Stimulated activated CD8-positive, alpha-beta memory T cell treated with anti-CD3 and anti-CD28 coated beads, Interleukin-4, amount 100 ng/mL, for 1 hour (primary cell): ENCODE measurements around the gene ITFG1.
"Not testable (repeated sequence)": the region's sequence is repeated elsewhere in the genome, so short reads cannot be mapped to it uniquely, and the experiment has no call there.

Experiments
- DNase-seq, 2 donors: peaks; one replicate each; pipeline ENCODE4 v3.0.0-alpha.2; 2020; ENCODE audit warnings: low read depth in 2 of 2, low spot score in 1 of 2

The ITFG1 gene

GRCh38 chr16:47342055-47342454, 118.8 kb downstream of the ITFG1 start:
- no peak for DNase-seq

- DNase-seq, result not testable (repeated sequence)
Measured at GRCh38 chr16:47330562-47330961, 130.3 kb downstream of the ITFG1 start.

- DNase-seq, result not testable (repeated sequence)
Measured at GRCh38 chr16:47324309-47324708, 136.6 kb downstream of the ITFG1 start.

- no peak for DNase-seq
Measured at GRCh38 chr16:47323241-47323640, 137.6 kb downstream of the ITFG1 start.

- DNase-seq, result no peak
Measured at GRCh38 chr16:47320546-47321310, 140.1 kb downstream of the ITFG1 start.

GRCh38 chr16:47317465-47318240, 143.2 kb downstream of the ITFG1 start:
- DNase-seq, result no peak

GRCh38 chr16:47316442-47317015, 144.3 kb downstream of the ITFG1 start:
- DNase-seq, result no peak

- no peak for DNase-seq
Measured at GRCh38 chr16:47311738-47312505, 148.9 kb downstream of the ITFG1 start.

GRCh38 chr16:47310792-47311211, 150.1 kb downstream of the ITFG1 start:
- no peak for DNase-seq

- no peak for DNase-seq
Measured at GRCh38 chr16:47309581-47310312, 151.1 kb downstream of the ITFG1 start.

GRCh38 chr16:47308601-47309000, 152.3 kb downstream of the ITFG1 start:
- DNase-seq, result no peak

GRCh38 chr16:47304563-47304962, 156.3 kb downstream of the ITFG1 start:
- no peak for DNase-seq

GRCh38 chr16:47299587-47299986, 161.3 kb downstream of the ITFG1 start:
- DNase-seq, result no peak

- DNase-seq, result no peak
Measured at GRCh38 chr16:47284999-47285398, 175.9 kb downstream of the ITFG1 start.

- DNase-seq, result no peak
Measured at GRCh38 chr16:47278306-47278970, 182.4 kb downstream of the ITFG1 start.

GRCh38 chr16:47276522-47276921, 184.3 kb downstream of the ITFG1 start:
- DNase-seq, result no peak

- no peak for DNase-seq
Measured at GRCh38 chr16:47262938-47263337, 197.9 kb downstream of the ITFG1 start.

- DNase-seq, result no peak
Measured at GRCh38 chr16:47260503-47260902, 200.4 kb downstream of the ITFG1 start.

- DNase-seq, result no peak
Measured at GRCh38 chr16:47258874-47259461, 201.9 kb downstream of the ITFG1 start.

- no peak for DNase-seq
Measured at GRCh38 chr16:47254756-47255155, 206.1 kb downstream of the ITFG1 start.
